K562 (cell line): Measurements from ENCODE around the gene DIRAS2. TPM values are rescaled to one million over a fixed set of nuclear protein-coding genes. Genes with fewer than 3 reads are reported as not detected.

Experiments used
- ATAC-seq: fragments of 200-7000 bp; cut with Tn5 transposase; 3 replicates; pipeline ENCODE4 v1.9.1; 2020; ENCODE audit warnings: moderate library complexity
- BruUV-seq: library from RNA; stranded (reverse); fragments of 400-500 nt; replicated peaks from 2 replicates; lab custom pipeline; 2021; lab: Mats Ljungman, UMichigan
- CTCF ChIA-PET: fragments of 300-600 bp; formaldehyde crosslinking; extraction: SDS; loops from one replicate; lab custom pipeline; 2021; ENCODE audit warnings: low intra/inter-chr PET ratio; lab: Yijun Ruan, JAX
- POLR2A ChIA-PET: fragments of 300-600, 350-650 bp; sonication (Branson Sonifier 250); formaldehyde crosslinking; extraction: SDS; loops from one replicate; lab custom pipeline; 2021; ENCODE audit warnings: antibody characterized with exemption, inconsistent platforms; lab: Yijun Ruan, JAX
- DNase-seq, 4 experiments: peaks; one replicate each; pipeline versions ENCODE4 v3.0.0 to v3.0.0-alpha.2; 2011 to 2018; ENCODE audit warnings: low spot score in 3 of 4, mixed read lengths in 3 of 4; ENCODE audit errors: extremely low read depth in 1 of 4
- FAIRE-seq: peaks from 2 replicates; lab custom pipeline; 2011; peaks lifted over from hg19 to GRCh38; lab: Jason Lieb, UNC
- H2AFZ ChIP-seq: 2 replicates; pipeline ENCODE4 v1.6.0; 2011; ENCODE audit warnings: low read depth, low read length, control low read depth, inconsistent platforms
- H3K27ac ChIP-seq: fragments of 200-600 bp; 3 replicates; pipeline ENCODE4 v1.8.0; 2011; ENCODE audit warnings: low read depth, mild to moderate bottlenecking, control low read depth, inconsistent platforms, low read length, moderate library complexity, mixed read lengths; ENCODE audit errors: extremely low read depth
- H3K27me3 ChIP-seq, 2 experiments: fragments of 300-600 bp in 1 of 2; 2 replicates in 1 of 2; 3 replicates in 1 of 2; pipeline versions ENCODE4 v1.6.0 to v1.8.0; 2011; ENCODE audit warnings: inconsistent platforms in 2 of 2, low read length in 2 of 2, mild to moderate bottlenecking in 1 of 2, mixed read lengths in 1 of 2, moderate library complexity in 1 of 2; ENCODE audit not compliant: control insufficient read depth in 2 of 2, insufficient read depth in 2 of 2
- H3K36me3 ChIP-seq: fragments of 300-600 bp; 3 replicates; pipeline ENCODE4 v1.8.0; 2011; ENCODE audit warnings: mild to moderate bottlenecking, low read length, inconsistent platforms; ENCODE audit not compliant: control insufficient read depth, insufficient read depth
- H3K4me1 ChIP-seq, 2 experiments: fragments of 200-600 bp in 1 of 2; replicated peaks in 1 of 2; 2 replicates in 1 of 2; 3 replicates in 1 of 2; pipeline versions ENCODE4 v1.5.1 to v1.8.0; 2011; ENCODE audit warnings: inconsistent platforms in 2 of 2, low read length in 2 of 2, mild to moderate bottlenecking in 1 of 2, mixed read lengths in 1 of 2, moderate library complexity in 1 of 2; ENCODE audit not compliant: control insufficient read depth in 2 of 2, insufficient read depth in 2 of 2
- H3K4me2 ChIP-seq: 2 replicates; pipeline ENCODE4 v1.6.1; 2011; ENCODE audit warnings: low read length, control low read depth, inconsistent platforms, mixed read lengths; ENCODE audit not compliant: insufficient read depth
- H3K4me3 ChIP-seq: fragments of 200-600 bp; sonication (generic), shearing (Covaris generic); 2 replicates; pipeline ENCODE4 v1.5.1; 2016; ENCODE audit warnings: control low read depth, inconsistent platforms
- H3K79me2 ChIP-seq: fragments of 200-600 bp; 3 replicates; pipeline ENCODE4 v1.8.0; 2011; ENCODE audit warnings: low read length, inconsistent platforms; ENCODE audit not compliant: control insufficient read depth, insufficient read depth
- H3K9ac ChIP-seq, 2 experiments: 2 replicates each; pipeline versions ENCODE4 v1.6.0 to v1.6.1; 2011; ENCODE audit warnings: low read depth in 2 of 2, low read length in 2 of 2, control low read depth in 1 of 2, inconsistent platforms in 1 of 2, mild to moderate bottlenecking in 1 of 2, mixed read lengths in 1 of 2; ENCODE audit not compliant: insufficient read depth in 1 of 2
- H3K9me1 ChIP-seq: one replicate; pipeline ENCODE4 v1.6.0; 2011; ENCODE audit warnings: inconsistent platforms, mild to moderate bottlenecking, low read length, moderate library complexity; ENCODE audit not compliant: control insufficient read depth, insufficient read depth
- H3K9me3 ChIP-seq: replicated peaks from 2 replicates; pipeline ENCODE4 v1.5.1; 2011; ENCODE audit warnings: low read depth, low read length, inconsistent platforms; ENCODE audit not compliant: control insufficient read depth, insufficient read depth
- H4K20me1 ChIP-seq: replicated peaks from 2 replicates; pipeline ENCODE4 v1.6.1; 2011; ENCODE audit warnings: low read length, inconsistent platforms, mixed read lengths; ENCODE audit not compliant: control insufficient read depth, insufficient read depth
- DDX20 ChIP-seq: fragments of 450-650 bp; IDR thresholded peaks from 2 replicates; pipeline ENCODE4 v1.6.1; 2016; ENCODE audit warnings: missing genetic modification characterization, low read depth, mild to moderate bottlenecking, missing compliant biosample characterization, moderate library complexity
- FOXA3 ChIP-seq, 2 experiments: fragments of 450-650 bp in 1 of 2; sonication (generic) in 1 of 2; formaldehyde crosslinking; IDR thresholded peaks in 1 of 2; conservative IDR thresholded peaks in 1 of 2; 2 replicates each; pipeline versions ENCODE4 v1.4.0 to v1.8.0; 2020 to 2022; ENCODE audit warnings: mild to moderate bottlenecking in 2 of 2, missing genetic modification reagents in 1 of 2
- MYNN ChIP-seq, 2 experiments: sonication (generic); formaldehyde crosslinking in 1 of 2; IDR thresholded peaks; 2 replicates each; pipeline versions ENCODE4 v1.5.0 to v1.6.1; 2016 to 2020; ENCODE audit warnings: antibody characterized with exemption in 1 of 2, missing genetic modification reagents in 1 of 2
- NCOA6 ChIP-seq: fragments of 450-650 bp; IDR thresholded peaks from 2 replicates; pipeline ENCODE4 v1.6.1; 2017; ENCODE audit warnings: mild to moderate bottlenecking
- NR1H2 ChIP-seq: sonication (generic); formaldehyde crosslinking; IDR thresholded peaks from 2 replicates; pipeline ENCODE4 v1.4.0; 2020; ENCODE audit warnings: mild to moderate bottlenecking, missing genetic modification reagents
- PCBP1 ChIP-seq: fragments of 200-400 bp; formaldehyde crosslinking; IDR thresholded peaks from 2 replicates; pipeline ENCODE4 v1.6.1; 2018; ENCODE audit warnings: mild to moderate bottlenecking, low read depth, low read length; ENCODE audit not compliant: poor library complexity, severe bottlenecking
- SLC30A9 ChIP-seq: fragments of 250-450 bp; sonication (Bioruptor Pico); IDR thresholded peaks from 2 replicates; pipeline ENCODE4 v1.8.0; 2022; ENCODE audit warnings: mild to moderate bottlenecking, moderate library complexity
- XRCC3 ChIP-seq: fragments of 450-650 bp; IDR thresholded peaks from 2 replicates; pipeline ENCODE4 v1.6.1; 2017; ENCODE audit warnings: mild to moderate bottlenecking, moderate library complexity
- ZC3H11A ChIP-seq: IDR thresholded peaks from 2 replicates; pipeline ENCODE4 v1.6.1; 2012; ENCODE audit warnings: low read depth, low read length, improper control_type of control experiment
- ZFPM2 ChIP-seq: fragments of 250-450 bp; sonication (Bioruptor Pico); IDR thresholded peaks from 2 replicates; pipeline ENCODE4 v1.5.1; 2022; ENCODE audit warnings: mild to moderate bottlenecking
- ZFX ChIP-seq: sonication (generic); formaldehyde crosslinking; IDR thresholded peaks from 2 replicates; pipeline ENCODE4 v1.8.0; 2022; ENCODE audit warnings: mild to moderate bottlenecking, missing genetic modification reagents, moderate library complexity
- ZNF436 ChIP-seq: fragments of 250-450, 450-650 bp; sonication (Bioruptor Pico); formaldehyde crosslinking; IDR thresholded peaks from 2 replicates; pipeline ENCODE4 v1.7.0; 2020; ENCODE audit warnings: mild to moderate bottlenecking
- WGBS: fragments of 100-300 bp; shearing (Covaris generic); methylation state at CpG from one replicate; pipeline ENCODE4 v1.1.6; 2016; ENCODE audit warnings: low coverage, mixed read lengths; ENCODE audit not compliant: insufficient coverage; ENCODE audit errors: missing lambda C conversion rate; 5-methylcytosine and 5-hydroxymethylcytosine counted together
- in situ Hi-C: fragments of 300-500 bp; cut with MboI; formaldehyde crosslinking; loops from 4 replicates; pipeline ENCODE4 v1.15.0; 2018; ENCODE audit warnings: inconsistent platforms, mixed read lengths
- intact Hi-C: fragments of 100-400 bp; cut with micrococcal nuclease; formaldehyde crosslinking; loops from 2 replicates; pipeline ENCODE4 v1.14.2; 2022
- polyA plus RNA-seq, 8 experiments: library from polyadenylated mRNA; depleted of rRNA in 4 of 8; stranded (reverse) in 5 of 8; unstranded in 3 of 8; fragments of >200 nt; fragmentation: Nextera tagmentation in 2 of 8; fragmentation: Illumina TruSeq in 1 of 8; extraction: Ambion mirVana in 2 of 8; extraction: Trizol in 1 of 8; gene quantifications; 2 replicates each; pipeline versions ENCODE4 v1.2.1 to v1.2.3, GENCODE V29; 2011 to 2014; ENCODE audit warnings: inconsistent platforms in 1 of 8, missing spikeins in 1 of 8
- total RNA-seq, 7 experiments: library from RNA; depleted of rRNA in 6 of 7; stranded (reverse); fragments of >200 nt in 6 of 7; fragmentation: Illumina TruSeq in 2 of 7; extraction: Trizol in 2 of 7; gene quantifications; 2 replicates each; pipeline versions ENCODE4 v1.2.1 to v1.2.3, GENCODE V29; 2011 to 2021; ENCODE audit warnings: low replicate concordance in 1 of 7
- TF ChIP-seq, protein P1 (sequence below): fragments of 450-650 bp; IDR thresholded peaks from 2 replicates; pipeline ENCODE4 v1.6.1; 2017; ENCODE audit warnings: antibody characterized with exemption
- TF ChIP-seq, protein P2 (sequence below): fragments of 450-650 bp; formaldehyde crosslinking; IDR thresholded peaks from 2 replicates; pipeline ENCODE4 v1.4.0; 2020; ENCODE audit warnings: mild to moderate bottlenecking, mixed read lengths
- TF ChIP-seq, protein P3 (sequence below): fragments of 250-450 bp; sonication (Bioruptor Pico); IDR thresholded peaks from 2 replicates; pipeline ENCODE4 v1.5.0; 2021

The DIRAS2 gene
- total and polyA plus RNA-seq, 9 of the 15 experiments (the other 6 are each of a cell fraction or from before 2014, with no cell fraction given) = not detected

DNA sequence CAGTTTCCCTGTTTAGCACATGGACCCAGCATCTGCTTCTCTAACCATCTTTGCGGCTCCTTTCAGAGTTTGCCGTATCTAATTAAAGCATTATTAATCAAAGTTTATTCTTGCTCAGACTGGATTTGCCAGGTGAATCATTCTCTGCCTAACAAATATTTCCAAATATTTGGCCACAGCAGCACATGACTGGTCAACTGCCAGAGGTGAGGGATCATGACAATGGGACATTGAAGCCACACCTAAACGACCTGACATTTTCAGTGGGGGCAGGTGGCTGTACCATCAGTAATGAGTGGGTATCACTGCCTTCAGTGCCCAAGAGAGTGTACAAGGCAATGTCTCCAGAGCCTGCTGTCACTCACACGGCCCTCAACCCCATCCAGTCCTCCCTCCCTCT, 80.4 kb downstream of the DIRAS2 start:
- in situ Hi-C loops (no loop called here), intact Hi-C loops (no loop called here)
- Histone ChIP-seq H3K27me3 (no peaks in the 10 kb centered on the region), H4K20me1 (no peaks in the 10 kb centered on the region), H3K9me3 (no peaks in the 10 kb centered on the region), H2AFZ (no peak overlapping the region), H3K79me2 (no peaks in the 10 kb centered on the region), H3K36me3 (no peaks in the 10 kb centered on the region), H3K4me1 (no peaks in the 10 kb centered on the region), H3K9me1 (no peaks in the 10 kb centered on the region), H3K27ac (no peak overlapping the region), H3K9ac (no peak overlapping the region), H3K4me3 (no peak overlapping the region), H3K4me2 (no peak overlapping the region)
- DNase-seq = no peak
- FAIRE-seq = no peak
- CTCF ChIA-PET = no interaction called here
- TF ChIP-seq, protein P1, sequence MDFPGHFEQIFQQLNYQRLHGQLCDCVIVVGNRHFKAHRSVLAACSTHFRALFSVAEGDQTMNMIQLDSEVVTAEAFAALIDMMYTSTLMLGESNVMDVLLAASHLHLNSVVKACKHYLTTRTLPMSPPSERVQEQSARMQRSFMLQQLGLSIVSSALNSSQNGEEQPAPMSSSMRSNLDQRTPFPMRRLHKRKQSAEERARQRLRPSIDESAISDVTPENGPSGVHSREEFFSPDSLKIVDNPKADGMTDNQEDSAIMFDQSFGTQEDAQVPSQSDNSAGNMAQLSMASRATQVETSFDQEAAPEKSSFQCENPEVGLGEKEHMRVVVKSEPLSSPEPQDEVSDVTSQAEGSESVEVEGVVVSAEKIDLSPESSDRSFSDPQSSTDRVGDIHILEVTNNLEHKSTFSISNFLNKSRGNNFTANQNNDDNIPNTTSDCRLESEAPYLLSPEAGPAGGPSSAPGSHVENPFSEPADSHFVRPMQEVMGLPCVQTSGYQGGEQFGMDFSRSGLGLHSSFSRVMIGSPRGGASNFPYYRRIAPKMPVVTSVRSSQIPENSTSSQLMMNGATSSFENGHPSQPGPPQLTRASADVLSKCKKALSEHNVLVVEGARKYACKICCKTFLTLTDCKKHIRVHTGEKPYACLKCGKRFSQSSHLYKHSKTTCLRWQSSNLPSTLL = no peak
- no peak for TF ChIP-seq MYNN (IDR thresholded peaks at IDR 0.05)
- no peak for TF ChIP-seq MYNN (CRISPR knock-in tag; IDR thresholded peaks at IDR 0.05)
- TF ChIP-seq ZC3H11A = no peak
- TF ChIP-seq, protein P2, sequence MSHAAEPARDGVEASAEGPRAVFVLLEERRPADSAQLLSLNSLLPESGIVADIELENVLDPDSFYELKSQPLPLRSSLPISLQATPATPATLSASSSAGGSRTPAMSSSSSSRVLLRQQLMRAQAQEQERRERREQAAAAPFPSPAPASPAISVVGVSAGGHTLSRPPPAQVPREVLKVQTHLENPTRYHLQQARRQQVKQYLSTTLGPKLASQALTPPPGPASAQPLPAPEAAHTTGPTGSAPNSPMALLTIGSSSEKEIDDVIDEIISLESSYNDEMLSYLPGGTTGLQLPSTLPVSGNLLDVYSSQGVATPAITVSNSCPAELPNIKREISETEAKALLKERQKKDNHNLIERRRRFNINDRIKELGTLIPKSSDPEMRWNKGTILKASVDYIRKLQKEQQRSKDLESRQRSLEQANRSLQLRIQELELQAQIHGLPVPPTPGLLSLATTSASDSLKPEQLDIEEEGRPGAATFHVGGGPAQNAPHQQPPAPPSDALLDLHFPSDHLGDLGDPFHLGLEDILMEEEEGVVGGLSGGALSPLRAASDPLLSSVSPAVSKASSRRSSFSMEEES (CRISPR knock-in tag) = no peak
- TF ChIP-seq PCBP1 = no peak
- TF ChIP-seq SLC30A9 (CRISPR knock-in tag) = no peak
- no peak for TF ChIP-seq ZNF436
- TF ChIP-seq, protein P3, sequence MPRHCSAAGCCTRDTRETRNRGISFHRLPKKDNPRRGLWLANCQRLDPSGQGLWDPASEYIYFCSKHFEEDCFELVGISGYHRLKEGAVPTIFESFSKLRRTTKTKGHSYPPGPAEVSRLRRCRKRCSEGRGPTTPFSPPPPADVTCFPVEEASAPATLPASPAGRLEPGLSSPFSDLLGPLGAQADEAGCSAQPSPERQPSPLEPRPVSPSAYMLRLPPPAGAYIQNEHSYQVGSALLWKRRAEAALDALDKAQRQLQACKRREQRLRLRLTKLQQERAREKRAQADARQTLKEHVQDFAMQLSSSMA (CRISPR knock-in tag) = no peak
- TF ChIP-seq NR1H2 (CRISPR knock-in tag) = no peak
- no peak for TF ChIP-seq NCOA6
- TF ChIP-seq FOXA3 (CRISPR knock-in tag; conservative IDR thresholded peaks at IDR 0.05 in 1 of 2, IDR thresholded peaks at IDR 0.05 in 1 of 2) = no peak
- no peak for TF ChIP-seq DDX20 (tag)
- TF ChIP-seq ZFPM2 = no peak
- TF ChIP-seq ZFX (CRISPR knock-in tag) = no peak
- TF ChIP-seq XRCC3 = no peak
- no TSS peak for BruUV-seq
- ATAC-seq = no peak
- WGBS = 0% methylated on average over 4 of the region's 4 CpGs
- POLR2A ChIA-PET = interaction anchor here (0.6 kb wide), 1 partner anchor 1157 kb away, joined by 3 read pairs; no protein-coding TSS in a partner anchor
